Activated naive CD8-positive, alpha-beta T cell treated with anti-CD3 and anti-CD28 coated beads, Interleukin-2, amount 10 ng/mL, durations not matched to agents 7 days and 5 days (primary cell): Measurements from ENCODE around the gene CRTAC1. TPM values are rescaled to one million over a fixed set of nuclear protein-coding genes. Genes with fewer than 3 reads are reported as not detected.

Source experiments
- ATAC-seq: fragments of 150-1000 bp; cut with Tn5 transposase; one replicate; pipeline ENCODE4 v1.10.0; 2021; ENCODE audit warnings: low read depth, moderate library complexity
- POLR2A ChIA-PET: fragments of 350-600 bp; sonication (Branson Sonifier 250); formaldehyde crosslinking; loops from one replicate; lab custom pipeline; 2021; ENCODE audit warnings: antibody characterized with exemption; lab: Charles Lee
- DNase-seq: peaks from one replicate; pipeline ENCODE4 v3.0.0; 2021
- H3K27ac Mint-ChIP-seq: one replicate; pipeline ENCODE4 v1.8.0; 2022; ENCODE audit warnings: mild to moderate bottlenecking, mixed read lengths
- H3K27me3 Mint-ChIP-seq: one replicate; pipeline ENCODE4 v1.8.0; 2022; ENCODE audit warnings: mild to moderate bottlenecking, moderate library complexity, mixed read lengths
- H3K36me3 Mint-ChIP-seq: one replicate; pipeline ENCODE4 v1.8.0; 2021; ENCODE audit warnings: mild to moderate bottlenecking, mixed read lengths
- H3K4me1 Mint-ChIP-seq: one replicate; pipeline ENCODE4 v1.8.0; 2021; ENCODE audit warnings: mixed read lengths
- H3K4me3 Mint-ChIP-seq: one replicate; pipeline ENCODE4 v1.8.0; 2022; ENCODE audit warnings: mild to moderate bottlenecking, moderate library complexity, mixed read lengths
- H3K9me3 Mint-ChIP-seq: one replicate; pipeline ENCODE4 v1.8.0; 2021; ENCODE audit warnings: mixed read lengths
- total RNA-seq, 2 experiments: library from RNA; stranded (reverse); gene quantifications; one replicate each; pipeline ENCODE4 v1.2.3, GENCODE V29; 2021

The CRTAC1 gene
- total RNA-seq, 2 experiments from 2014 or later: not detected

DNA sequence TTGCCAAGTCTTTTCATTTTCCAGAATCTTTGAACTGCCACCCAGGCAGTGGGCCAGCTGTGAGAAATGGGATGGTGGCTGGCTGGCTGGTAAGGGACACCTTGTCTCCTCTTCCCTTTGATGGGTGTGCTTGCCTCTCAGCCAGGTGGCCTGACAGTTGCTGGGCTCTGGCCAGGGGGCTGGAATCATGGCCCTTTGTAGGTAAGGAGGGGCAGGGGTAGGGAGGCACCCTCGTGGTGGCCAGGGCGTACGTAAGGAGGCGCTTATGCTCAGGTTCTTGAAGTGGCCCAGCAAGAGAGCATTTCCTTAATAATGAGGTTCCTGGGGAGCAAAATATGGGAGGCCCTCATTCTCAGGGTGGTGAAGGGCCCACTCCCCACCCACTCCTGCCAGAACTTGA is 213.8 kb downstream of the CRTAC1 start:
- H3K9me3 Mint-ChIP-seq: no peaks in the 10 kb centered on the region
- peaks cover 4% of the 10 kb centered on the region for H3K27me3 Mint-ChIP-seq
- no peak overlapping the region for H3K4me3 Mint-ChIP-seq
- no peak overlapping the region for H3K27ac Mint-ChIP-seq
- no peaks in the 10 kb centered on the region for H3K36me3 Mint-ChIP-seq
- DNase-seq (no peak), ATAC-seq (no peak)
- H3K4me1 Mint-ChIP-seq: no peaks in the 10 kb centered on the region
- POLR2A ChIA-PET: no interaction called here

Other genes with a start within 250 kb of the CRTAC1 start
- 10 to 100 TPM; 10.8 to 12.0 TPM for gene GOLGA7B, start 180.8 kb downstream of the CRTAC1 start, total RNA-seq
- gene R3HCC1L, start 104.0 kb upstream of the CRTAC1 start, total RNA-seq: 10 to 100 TPM; 19.6 to 21.8 TPM
- gene LOXL4, start 237.6 kb upstream of the CRTAC1 start, total RNA-seq: not detected